NCI-H345 treated with DMSO at 0.1 percent for 48 hours (cell line): ENCODE measurements around the gene AZIN2.
"Not testable (repeated sequence)": the region's sequence is repeated elsewhere in the genome, so short reads cannot be mapped to it uniquely, and the experiment has no call there.

Experiments used
- DNase-seq: peaks from one replicate; lab custom pipeline; 2025; ENCODE audit not compliant: unreplicated experiment; lab: John Stamatoyannopoulos, UW

AZIN2 gene

DNA sequence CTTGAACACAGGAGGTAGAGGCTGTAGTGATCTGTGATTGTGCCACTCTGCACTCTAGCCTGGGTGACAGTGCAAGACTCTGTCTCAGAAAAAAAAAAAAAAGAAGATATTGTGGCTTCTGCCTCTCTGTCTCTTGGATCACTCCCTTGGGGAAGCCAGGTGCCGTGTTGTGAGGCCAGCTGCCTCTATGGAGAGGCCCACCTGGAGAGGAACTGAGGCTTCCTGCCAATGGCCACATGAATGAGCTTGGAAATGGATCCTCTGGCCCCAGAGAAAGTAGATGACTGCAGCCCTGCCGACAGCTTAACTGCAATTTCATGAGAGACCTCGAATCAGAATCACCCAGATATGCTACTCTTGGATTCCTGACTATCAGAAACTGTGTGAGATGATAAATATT, 24.5 kb upstream of the AZIN2 start:
- peak; percentile 53 for DNase-seq

DNA sequence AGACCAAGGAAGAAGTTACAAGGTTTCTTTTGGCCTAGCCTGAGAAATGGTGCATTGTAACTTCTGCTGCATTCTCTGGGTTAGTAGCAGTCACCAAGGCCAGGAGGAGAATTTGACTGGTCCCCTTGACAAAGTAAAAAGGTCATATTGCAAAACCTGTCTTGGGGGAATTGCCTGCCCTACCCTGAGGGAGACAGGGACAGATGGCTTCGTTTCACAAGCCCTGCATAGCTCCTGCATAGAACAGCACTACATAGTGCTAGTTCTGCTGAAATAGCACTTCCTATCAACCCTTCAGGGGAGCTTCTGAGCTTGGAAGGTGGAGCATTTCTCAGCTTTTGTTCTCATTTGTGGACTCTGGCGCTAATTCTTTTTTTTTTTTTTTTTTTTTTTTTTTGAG, 23.9 kb upstream of the AZIN2 start:
- DNase-seq = no peak

DNA sequence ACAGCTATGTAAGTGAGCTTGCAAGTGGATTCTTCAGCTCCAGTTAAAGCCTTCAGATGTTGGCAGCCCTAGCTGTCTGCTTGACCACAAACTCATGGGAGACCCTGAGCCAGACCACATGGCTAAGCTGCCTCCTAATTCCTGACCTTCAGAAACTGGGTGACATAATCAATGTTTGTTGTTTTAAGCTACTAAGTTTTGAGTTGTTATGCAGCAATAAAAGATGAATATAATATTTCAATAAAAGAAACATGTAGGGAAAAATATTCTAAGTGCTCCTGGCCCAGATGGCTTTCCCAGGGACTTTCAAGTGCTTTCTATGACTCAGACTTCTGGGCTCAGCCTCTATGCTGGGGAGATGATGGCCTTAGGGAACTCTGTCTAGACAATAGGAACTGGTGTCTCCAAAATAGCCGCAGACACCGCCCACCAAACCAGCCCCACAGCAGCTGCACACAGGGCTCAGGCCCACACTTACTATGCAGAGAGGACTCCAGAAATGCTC, 20.3 kb upstream of the AZIN2 start:
- no peak for DNase-seq

DNA sequence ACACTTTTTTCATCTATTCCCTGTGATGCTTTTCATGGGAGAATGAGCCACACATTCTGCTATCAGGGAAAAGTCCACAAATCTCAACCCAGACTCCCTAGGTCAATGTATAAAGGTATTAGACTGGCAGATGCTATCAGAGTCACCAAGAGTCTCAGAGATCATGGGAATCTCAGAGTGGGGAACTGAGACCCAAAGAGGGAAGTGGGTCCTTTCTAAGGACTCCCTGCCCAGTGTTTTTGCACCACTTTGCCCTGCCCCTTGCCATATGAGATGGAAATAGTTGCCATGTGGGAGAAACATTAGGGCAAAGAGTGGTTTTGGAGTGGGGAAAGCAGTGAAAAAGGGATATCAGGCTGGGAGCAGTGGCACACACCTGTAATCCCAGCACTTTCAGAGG, 19.1 kb upstream of the AZIN2 start:
- DNase-seq = no peak

DNA sequence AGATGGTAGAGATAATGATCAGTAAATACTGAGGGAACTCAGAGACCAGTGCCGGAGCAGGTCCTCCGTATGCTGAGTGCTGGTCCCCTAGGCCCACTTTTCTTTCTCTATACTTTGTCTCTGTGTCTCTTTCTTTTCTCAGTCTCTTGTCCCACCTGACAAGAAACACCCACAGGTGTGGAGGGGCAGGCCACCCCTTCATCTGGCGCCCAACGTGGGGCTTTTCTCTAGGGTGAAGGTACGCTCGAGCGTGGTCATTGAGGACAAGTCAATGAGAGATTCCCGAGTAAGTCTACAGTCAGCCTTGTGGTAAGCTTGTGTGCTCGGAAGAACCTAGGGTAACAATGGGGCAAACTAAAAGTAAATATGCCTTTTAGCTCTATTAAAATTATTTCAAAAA, 16.7 kb upstream of the AZIN2 start:
- not testable (repeated sequence) for DNase-seq

DNA sequence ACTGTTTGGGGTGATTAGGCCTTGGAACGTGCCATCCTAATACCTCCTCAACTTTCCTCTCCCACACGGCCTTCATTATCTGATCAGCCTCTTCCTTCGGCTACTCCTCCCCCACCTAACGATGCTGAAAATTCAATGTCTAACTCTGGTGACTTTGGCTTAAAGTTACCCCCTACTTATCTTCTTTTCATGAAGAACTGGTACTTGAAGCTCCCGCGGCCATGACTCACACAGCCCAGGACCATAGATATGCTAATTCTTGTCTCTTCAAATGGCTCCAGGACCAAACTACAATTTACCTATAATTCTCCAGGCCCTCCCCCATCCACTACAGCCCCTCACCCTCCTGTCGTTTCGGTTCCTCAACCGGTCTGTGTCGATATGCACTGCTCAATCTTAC, 15.7 kb upstream of the AZIN2 start:
- no peak for DNase-seq

DNA sequence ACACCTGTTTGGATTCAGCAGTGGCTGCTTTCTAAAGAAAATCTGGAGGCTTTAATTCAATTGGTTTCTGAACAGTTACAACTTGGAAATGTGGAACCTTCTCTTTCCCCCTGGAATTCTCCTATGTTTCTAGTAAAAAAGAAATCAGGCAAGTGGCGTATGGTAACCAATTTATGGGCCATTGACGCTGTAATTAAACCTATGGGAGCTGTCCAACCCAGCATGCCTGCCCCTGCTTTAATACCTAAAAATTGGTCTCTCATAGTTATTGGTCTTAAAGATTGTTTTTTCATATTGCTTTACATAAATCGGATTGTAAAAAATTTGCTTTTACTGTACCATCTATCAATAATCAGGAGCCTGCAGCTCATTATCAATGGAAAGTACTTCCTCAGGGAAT, 14.5 kb upstream of the AZIN2 start:
- DNase-seq = not testable (repeated sequence)

DNA sequence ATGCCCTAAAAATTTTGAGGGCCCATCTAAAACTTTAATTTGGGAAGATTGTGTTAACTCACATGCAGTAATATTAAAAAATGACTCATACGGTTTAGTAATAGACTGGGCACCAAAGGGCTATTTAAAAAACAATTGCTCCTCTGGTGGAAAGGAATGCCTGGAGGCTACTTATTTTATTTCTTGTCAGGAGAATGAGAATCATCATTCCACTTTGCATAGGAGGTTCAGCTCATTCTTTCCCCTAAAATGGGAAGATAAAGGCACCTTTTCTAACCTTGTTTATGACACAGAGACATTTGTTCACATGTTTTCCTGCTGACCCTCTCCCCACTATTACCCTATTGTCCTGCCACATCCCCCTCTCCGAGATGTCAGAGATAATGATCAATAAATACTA, 12.8 kb upstream of the AZIN2 start:
- DNase-seq = not testable (repeated sequence)

DNA sequence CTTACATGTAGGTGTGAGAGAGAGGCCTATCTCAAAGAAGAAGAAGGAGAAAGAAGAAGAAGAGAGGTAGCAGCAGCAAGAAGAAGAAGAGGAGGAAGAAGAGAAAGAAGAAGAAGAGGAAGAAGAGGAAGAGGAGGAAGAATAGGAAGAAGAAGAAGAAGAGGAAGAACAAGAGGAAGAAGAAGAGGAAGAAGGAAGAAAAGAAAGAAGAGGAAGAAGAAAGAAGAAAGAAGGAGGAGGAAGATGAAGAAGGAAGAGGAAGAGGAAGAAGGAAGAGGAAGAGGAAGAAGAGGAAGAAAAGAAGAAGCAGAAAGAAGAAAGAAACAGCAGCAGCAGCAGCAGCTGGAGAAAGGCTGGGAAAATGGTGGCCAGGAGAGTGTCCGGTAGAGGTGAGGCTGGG, 10.3 kb upstream of the AZIN2 start:
- DNase-seq = no peak

DNA sequence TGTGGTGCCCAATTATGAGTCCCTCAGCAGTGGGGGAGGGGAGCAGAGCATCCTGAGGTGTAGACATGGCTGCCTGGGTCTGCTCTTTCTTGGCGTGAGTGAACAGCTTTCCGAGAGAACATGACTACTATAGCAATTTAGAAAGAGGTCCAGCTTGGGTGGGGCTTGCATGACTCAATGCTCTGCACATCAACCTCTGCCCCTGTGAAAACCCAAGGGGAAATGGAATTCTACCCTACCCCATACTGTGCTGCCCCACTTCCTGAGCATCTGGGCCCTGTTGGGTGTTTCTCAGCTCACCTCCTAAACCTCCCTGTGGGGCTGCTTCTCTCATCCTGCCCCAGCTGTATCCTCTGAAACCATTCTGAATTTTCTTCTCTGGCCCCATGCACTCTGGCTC, 8.2 kb upstream of the AZIN2 start:
- no peak for DNase-seq

DNA sequence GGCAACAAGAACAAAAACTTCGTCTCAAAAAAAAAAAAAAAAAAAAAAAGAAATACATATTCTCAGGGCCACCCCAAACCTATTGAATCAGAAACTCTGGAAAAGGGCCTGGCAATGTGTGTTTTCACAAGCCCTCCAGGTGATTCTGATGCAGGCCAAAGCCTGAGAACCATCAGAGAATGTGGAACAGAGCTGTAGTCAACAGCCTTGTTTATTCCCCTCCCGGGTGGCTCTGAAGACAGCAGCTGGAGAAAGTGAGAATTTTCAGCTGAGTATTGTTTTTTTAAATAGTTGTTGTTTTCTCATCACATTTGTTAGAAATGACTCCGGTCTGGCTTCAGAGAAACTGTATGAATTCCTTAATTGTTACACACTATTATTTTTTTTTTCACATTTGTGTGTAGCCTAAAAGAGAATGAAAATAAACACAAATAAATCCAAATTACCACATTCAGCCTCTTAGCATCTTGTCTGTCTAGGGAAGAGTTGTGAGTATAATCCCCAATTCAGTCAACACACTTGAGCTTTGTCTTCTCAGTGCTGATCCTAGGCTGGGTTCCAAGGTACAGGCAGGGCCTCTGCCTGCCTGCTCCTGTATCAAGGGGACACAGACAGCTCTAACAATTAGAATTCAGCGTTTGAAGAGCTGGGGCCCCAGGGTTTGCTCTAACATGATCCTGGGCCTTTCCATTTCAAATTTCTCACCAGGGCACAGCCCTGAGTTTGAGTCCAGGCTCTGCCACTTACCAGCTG, 6.6 kb upstream of the AZIN2 start:
- DNase-seq = no peak

DNA sequence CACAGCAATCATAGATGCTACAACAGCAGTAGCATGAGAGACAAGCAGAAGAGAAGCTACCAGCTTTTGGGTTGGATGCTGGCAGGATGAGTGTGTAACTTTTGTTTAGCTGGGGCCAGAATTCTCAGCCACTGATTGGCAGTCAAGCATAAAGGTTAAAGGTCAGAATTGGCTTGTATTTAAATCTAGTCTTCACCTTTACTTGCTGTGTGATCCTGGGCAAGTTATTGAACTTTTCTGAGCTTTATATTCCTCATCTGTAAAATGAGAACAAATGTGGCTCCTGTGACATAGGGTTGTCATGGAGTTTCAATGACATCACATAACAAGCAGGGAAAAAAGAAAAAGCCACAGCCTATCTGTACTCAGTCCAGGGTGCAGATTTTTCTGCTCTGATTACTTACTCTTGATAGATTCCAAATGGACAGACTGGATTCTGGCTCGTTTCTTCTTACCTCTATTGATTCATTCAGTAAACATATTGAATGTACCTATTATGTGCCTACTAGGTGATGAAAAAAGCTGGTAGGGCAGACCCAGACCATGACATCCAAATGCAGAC, 2.8 kb upstream of the AZIN2 start:
- no peak for DNase-seq

DNA sequence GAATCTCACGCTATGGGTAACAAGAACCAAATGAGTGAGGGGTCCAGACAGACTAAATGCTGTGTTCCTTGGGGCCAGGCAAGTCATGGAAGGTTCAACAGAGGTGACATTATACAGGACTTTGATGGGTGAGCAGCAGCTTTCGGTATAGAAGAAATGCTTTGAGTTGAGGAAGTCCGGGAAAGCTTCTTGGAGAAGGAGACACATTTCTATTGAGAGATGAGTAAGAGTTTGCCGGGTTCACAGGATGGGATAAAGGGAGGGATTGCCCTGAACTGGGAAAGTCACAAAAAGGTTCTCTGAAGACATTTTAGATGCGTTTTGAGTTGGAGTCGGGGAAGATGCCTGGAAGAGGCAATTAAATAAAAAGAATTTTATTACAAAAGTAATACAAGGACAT, 580 bp upstream of the AZIN2 start:
- DNase-seq = no peak

DNA sequence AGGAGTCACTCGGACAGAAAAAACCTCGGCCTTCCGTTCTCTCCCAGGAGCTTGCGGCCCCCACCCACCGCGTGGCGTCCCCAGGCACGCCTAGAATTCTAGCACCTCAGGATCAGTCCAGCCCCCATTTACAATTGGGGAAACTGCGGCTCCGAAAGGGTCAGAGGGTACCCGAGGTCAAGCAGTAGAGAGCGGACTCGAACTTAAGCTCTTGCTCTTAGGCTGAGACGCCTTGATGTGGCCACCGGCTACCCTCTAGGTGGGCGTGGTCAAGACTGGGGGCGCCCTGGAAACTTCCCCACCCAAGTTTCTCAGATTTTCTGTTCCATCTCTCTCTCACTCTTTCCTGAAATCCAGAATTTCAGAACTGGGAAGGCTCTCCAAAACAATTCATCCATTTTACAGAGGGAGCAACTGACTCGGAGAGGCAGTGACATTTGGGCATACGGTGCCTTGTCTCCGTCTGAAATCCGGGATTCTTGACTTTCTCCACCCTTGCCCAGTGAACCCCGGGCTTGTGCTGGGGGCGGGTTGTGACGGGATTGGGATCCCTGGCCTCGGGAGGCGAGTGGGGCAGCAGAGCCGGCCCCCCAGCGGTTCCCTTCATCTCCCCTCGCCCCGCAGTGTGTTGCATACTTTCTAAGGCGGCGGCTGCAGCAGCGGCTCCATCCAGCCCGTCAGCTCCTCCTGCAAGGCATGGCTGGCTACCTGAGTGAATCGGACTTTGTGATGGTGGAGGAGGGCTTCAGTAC, 777 bp downstream of the AZIN2 start:
- DNase-seq = no peak

DNA sequence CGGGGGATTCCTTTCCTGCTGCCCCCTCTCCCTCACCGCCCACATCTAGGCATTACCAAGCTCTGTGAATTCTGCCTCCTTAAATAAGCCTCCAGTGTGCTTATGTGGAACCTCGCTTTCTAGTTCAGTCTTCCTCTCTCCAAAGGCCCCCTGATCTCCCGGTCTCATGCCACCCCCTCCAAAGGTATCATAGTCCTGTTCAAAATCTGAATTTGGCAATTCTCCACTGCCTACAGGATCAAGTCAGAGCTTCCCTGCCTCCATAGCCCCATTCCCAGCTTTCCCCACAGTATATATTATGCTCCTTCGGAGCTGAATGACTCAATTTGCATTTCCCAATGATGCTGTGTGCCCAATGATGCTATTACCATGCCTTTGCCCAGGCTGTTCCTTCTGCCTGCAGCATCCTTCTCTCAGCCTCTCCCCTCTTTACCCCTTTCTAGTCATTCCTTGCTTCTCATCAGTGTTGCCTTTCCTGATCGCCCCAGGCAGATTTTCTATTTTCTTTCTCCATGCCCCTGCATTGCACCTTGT, 1.7 kb downstream of the AZIN2 start:
- DNase-seq = no peak

DNA sequence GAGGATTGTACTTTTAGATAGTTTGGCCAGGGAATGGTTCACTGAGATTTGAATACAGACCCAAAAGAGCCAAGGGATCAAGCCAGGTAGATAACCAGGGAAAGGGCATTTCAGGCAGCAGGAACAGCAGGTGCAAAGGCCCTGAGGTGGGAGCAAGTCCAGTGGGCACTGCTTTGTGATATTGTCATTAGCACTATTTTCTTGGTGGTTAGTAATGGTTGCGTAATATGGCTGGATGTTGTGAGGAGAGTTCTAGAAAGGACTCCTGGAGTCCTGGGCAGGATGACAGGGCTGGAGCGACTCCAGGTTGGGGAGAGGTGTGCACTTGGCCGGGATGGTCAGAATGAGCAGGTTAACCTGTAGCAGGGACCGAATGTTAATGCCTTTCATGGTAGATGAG, 4.4 kb downstream of the AZIN2 start:
- no peak for DNase-seq

DNA sequence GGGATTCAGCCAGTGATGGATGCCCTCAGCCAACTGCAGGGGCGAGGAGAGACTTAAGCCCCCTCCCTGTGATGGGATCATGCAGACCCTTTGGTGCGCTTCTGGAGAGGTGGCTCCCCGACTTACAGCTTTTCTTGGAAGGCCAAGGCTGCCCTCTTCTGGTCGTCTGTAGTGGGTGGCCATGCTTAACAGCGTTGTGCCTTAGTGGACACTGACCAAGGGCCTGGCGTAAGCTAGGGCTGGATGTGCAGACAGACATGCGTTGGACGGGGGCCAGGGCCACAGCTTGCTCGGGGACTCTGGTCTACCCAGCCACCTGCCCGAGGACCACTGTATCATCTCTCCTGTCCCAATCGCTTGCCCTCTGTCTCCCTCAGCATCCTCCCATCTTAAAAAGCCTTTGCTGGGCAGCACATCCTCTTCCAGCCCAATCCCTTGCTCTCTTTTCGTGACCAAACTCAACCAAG, 5.5 kb downstream of the AZIN2 start:
- DNase-seq = peak; percentile 21

DNA sequence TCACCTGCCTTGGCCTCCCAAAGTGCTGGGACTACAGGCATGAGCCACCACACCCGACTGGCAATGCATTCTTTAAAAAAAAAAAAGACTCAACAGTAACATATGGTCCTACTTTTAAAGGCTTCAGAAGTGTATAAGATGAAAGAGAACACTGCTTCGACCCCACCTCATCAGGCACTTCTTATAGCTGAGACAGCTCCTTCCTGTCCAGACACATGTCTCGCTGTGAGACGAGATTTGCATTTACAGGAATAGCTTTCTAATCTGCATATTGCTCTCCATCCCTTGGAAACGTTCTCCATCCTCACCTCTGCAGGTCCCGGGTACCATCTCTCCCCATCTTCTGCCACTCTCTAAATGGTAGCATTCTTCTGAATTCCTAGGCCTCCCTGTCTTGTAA, 6.7 kb downstream of the AZIN2 start:
- DNase-seq = no peak

DNA sequence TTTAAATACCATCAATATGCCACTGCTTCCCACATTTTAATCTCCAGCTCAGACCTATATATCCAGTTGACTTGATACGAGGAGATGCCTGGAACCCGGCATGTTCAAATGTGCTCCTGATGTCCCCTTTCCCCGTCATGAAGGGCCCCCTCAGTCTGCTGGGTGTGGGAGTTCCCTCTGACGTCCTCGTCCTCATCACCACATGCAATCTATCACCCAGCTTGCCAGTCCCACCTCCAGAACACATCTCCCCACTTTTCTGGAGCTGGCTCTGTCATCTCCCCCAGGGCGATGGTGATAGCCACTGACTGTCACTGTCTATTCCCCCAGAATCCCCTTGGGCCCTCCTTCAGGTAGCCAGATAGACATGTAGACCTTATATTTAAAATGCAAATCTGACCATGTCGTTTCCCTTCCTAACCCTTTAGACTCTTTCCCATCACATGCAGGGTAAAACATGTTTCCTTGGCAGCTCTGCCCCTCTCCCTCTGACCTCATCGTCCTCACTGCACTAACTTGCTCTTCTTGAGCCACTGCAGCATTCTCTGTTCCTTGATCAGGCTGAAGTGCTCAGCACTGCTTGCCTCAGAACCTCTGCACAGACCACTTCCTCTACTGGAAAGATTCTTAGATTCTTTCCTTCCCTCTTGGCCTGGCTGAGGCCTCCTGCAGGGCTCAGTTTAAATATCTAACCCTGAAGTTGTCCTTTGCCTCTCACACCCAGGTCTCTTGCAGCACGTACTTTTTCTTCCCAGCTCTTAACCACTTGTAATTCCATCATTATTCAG, 7.4 kb downstream of the AZIN2 start:
- DNase-seq = no peak

DNA sequence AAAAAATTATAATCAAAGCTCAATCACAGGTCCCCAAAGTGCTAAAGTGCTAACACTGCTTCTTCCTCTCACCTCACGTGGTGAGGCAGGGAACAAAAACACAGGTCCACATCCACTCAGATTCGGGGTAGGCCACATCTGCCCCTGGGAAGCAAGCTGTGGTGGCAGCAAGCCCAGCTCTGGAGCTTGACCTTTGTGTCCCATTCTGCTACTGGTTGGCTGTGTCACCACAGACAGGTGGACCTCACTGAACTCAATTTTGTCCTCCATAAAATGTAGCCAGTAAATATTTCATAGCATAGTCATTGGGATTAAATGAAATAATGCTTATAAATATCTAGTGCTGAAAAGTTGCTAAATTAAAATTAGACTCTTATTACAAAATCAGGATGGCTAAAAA, 8.5 kb downstream of the AZIN2 start:
- no peak for DNase-seq

DNA sequence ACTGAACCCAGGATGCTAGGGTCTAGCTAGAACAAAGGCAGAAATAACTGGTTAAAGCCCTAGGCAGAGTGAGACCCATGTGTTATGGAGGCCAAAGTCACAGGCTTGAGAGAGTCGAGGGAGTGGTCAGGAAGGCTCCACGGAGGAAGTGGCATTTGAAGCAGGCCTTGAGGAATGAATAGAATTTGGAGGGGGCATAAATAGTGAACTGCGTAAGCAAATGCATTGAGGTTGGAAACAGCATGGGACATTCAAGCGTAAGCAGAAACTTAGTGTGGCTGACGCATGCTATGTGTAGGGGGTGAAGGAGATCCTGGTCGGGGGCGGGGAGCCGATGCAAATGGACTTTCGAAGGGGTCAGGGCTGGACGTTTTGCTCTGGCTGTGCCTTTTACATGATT, 11.5 kb downstream of the AZIN2 start:
- no peak for DNase-seq
